ENCODE data around the gene SBF2. TPM values are rescaled to one million over a fixed set of nuclear protein-coding genes. Genes with fewer than 3 reads are reported as not detected.

SBF2 gene
- total and polyA plus RNA-seq, 5 donors = 10.8 to 32.2 (median 22.3) TPM

- H3K9me3 ChIP-seq (ENCODE audit: control insufficient read depth, low read length) = no peaks in the 10 kb centered on the region
- no peak for DNase-seq
- H3K27me3 ChIP-seq (ENCODE audit: control insufficient read depth, insufficient read depth) = no peaks in the 10 kb centered on the region
- no peak for ATAC-seq
- 73% methylated on average over 1 of the region's 1 CpG for WGBS
- H3K27ac ChIP-seq (ENCODE audit: low read length) = no peak overlapping the region
- intact Hi-C loops (cut with DNase I) = no loop called here
- H3K4me3 ChIP-seq (ENCODE audit: low read length) = no peak overlapping the region
- H3K4me1 ChIP-seq (ENCODE audit: control insufficient read depth, insufficient read depth, low read length) = peaks cover 5% of the 10 kb centered on the region
These were observed 440.0 kb downstream of the SBF2 start for GRCh38 chr11:9853929-9854552.

- Histone ChIP-seq H3K27ac (ENCODE audit: low read length) (no peak overlapping the region), H3K4me1 (ENCODE audit: control insufficient read depth, insufficient read depth, low read length) (no peaks in the 10 kb centered on the region), H3K27me3 (ENCODE audit: control insufficient read depth, insufficient read depth) (no peaks in the 10 kb centered on the region), H3K9me3 (ENCODE audit: control insufficient read depth, low read length) (no peaks in the 10 kb centered on the region), H3K4me3 (ENCODE audit: low read length) (no peak overlapping the region)
- no peak for DNase-seq
- 72% methylated on average over 2 of the region's 2 CpGs for WGBS
- intact Hi-C loops (cut with DNase I) = no loop called here
- no peak for ATAC-seq
These were observed 441.6 kb downstream of the SBF2 start for GRCh38 chr11:9852465-9852864.

- no peaks in the 10 kb centered on the region for H3K4me1 ChIP-seq (ENCODE audit: control insufficient read depth, insufficient read depth, low read length)
- H3K27ac ChIP-seq (ENCODE audit: low read length) = no peak overlapping the region
- H3K27me3 ChIP-seq (ENCODE audit: control insufficient read depth, insufficient read depth) = no peaks in the 10 kb centered on the region
- 62% methylated on average over 4 of the region's 4 CpGs for WGBS
- ATAC-seq (no peak), DNase-seq (no peak)
- H3K9me3 ChIP-seq (ENCODE audit: control insufficient read depth, low read length) = no peaks in the 10 kb centered on the region
- H3K4me3 ChIP-seq (ENCODE audit: low read length) = no peak overlapping the region
- intact Hi-C loops (cut with DNase I) = no loop called here
These were observed 442.7 kb downstream of the SBF2 start for GRCh38 chr11:9851366-9851765.

- intact Hi-C loops (cut with DNase I) = no loop called here
- H3K27ac ChIP-seq (ENCODE audit: low read length) = no peak overlapping the region
- H3K27me3 ChIP-seq (ENCODE audit: control insufficient read depth, insufficient read depth) = no peaks in the 10 kb centered on the region
- DNase-seq (no peak), ATAC-seq (no peak)
- H3K9me3 ChIP-seq (ENCODE audit: control insufficient read depth, low read length) = no peaks in the 10 kb centered on the region
- WGBS = 100% methylated on average over 1 of the region's 1 CpG
- H3K4me1 ChIP-seq (ENCODE audit: control insufficient read depth, insufficient read depth, low read length) = no peaks in the 10 kb centered on the region
- H3K4me3 ChIP-seq (ENCODE audit: low read length) = no peak overlapping the region
These were observed 443.7 kb downstream of the SBF2 start for GRCh38 chr11:9850224-9850895.

- Histone ChIP-seq H3K4me1 (ENCODE audit: control insufficient read depth, insufficient read depth, low read length) (no peaks in the 10 kb centered on the region), H3K27me3 (ENCODE audit: control insufficient read depth, insufficient read depth) (no peaks in the 10 kb centered on the region), H3K9me3 (ENCODE audit: control insufficient read depth, low read length) (no peaks in the 10 kb centered on the region), H3K27ac (ENCODE audit: low read length) (no peak overlapping the region), H3K4me3 (ENCODE audit: low read length) (no peak overlapping the region)
- DNase-seq (no peak), ATAC-seq (no peak)
- 92% methylated on average over 1 of the region's 1 CpG for WGBS
- intact Hi-C loops (cut with DNase I) = no loop called here
These were observed 444.6 kb downstream of the SBF2 start for GRCh38 chr11:9849389-9849788.

- intact Hi-C loops (cut with DNase I) = no loop called here
- no peak for ATAC-seq
- WGBS = 77% methylated on average over 3 of the region's 3 CpGs
These were observed 446.4 kb downstream of the SBF2 start for GRCh38 chr11:9847636-9848035.

GRCh38 chr11:9842923-9843322, 451.1 kb downstream of the SBF2 start:
- Histone ChIP-seq H3K9me3 (ENCODE audit: control insufficient read depth, low read length) (no peaks in the 10 kb centered on the region), H3K4me1 (ENCODE audit: control insufficient read depth, insufficient read depth, low read length) (no peaks in the 10 kb centered on the region), H3K27ac (ENCODE audit: low read length) (no peak overlapping the region), H3K27me3 (ENCODE audit: control insufficient read depth, insufficient read depth) (no peaks in the 10 kb centered on the region), H3K4me3 (ENCODE audit: low read length) (no peak overlapping the region)
- ATAC-seq (no peak), DNase-seq (no peak)
- 87% methylated on average over 2 of the region's 2 CpGs for WGBS
- intact Hi-C loops (cut with DNase I) = no loop called here

More at GRCh38 chr11:9847636-9848035, 446.4 kb downstream of the SBF2 start:
- Histone ChIP-seq H3K27ac (ENCODE audit: low read length) (no peak overlapping the region), H3K9me3 (ENCODE audit: control insufficient read depth, low read length) (no peaks in the 10 kb centered on the region), H3K27me3 (ENCODE audit: control insufficient read depth, insufficient read depth) (no peaks in the 10 kb centered on the region), H3K4me1 (ENCODE audit: control insufficient read depth, insufficient read depth, low read length) (no peaks in the 10 kb centered on the region), H3K4me3 (ENCODE audit: low read length) (no peak overlapping the region)
- no peak for DNase-seq

- H3K4me3 ChIP-seq (ENCODE audit: low read length) = no peak overlapping the region
- no peaks in the 10 kb centered on the region for H3K4me1 ChIP-seq (ENCODE audit: control insufficient read depth, insufficient read depth, low read length)
- H3K9me3 ChIP-seq (ENCODE audit: control insufficient read depth, low read length) = no peaks in the 10 kb centered on the region
- no peaks in the 10 kb centered on the region for H3K27me3 ChIP-seq (ENCODE audit: control insufficient read depth, insufficient read depth)
- no peak overlapping the region for H3K27ac ChIP-seq (ENCODE audit: low read length)
- DNase-seq (no peak), ATAC-seq (no peak)
- intact Hi-C loops (cut with DNase I) = no loop called here
- 62% methylated on average over 1 of the region's 1 CpG for WGBS
These were observed 453.5 kb downstream of the SBF2 start for GRCh38 chr11:9840460-9841004.

GRCh38 chr11:9839550-9839949, 454.5 kb downstream of the SBF2 start:
- Histone ChIP-seq H3K27me3 (ENCODE audit: control insufficient read depth, insufficient read depth) (no peaks in the 10 kb centered on the region), H3K9me3 (ENCODE audit: control insufficient read depth, low read length) (no peaks in the 10 kb centered on the region), H3K27ac (ENCODE audit: low read length) (no peak overlapping the region), H3K4me3 (ENCODE audit: low read length) (no peak overlapping the region), H3K4me1 (ENCODE audit: control insufficient read depth, insufficient read depth, low read length) (no peaks in the 10 kb centered on the region)
- intact Hi-C loops (cut with DNase I) = no loop called here
- DNase-seq (no peak), ATAC-seq (no peak)
- WGBS = 98% methylated on average over 4 of the region's 4 CpGs

GRCh38 chr11:9838961-9839360, 455.1 kb downstream of the SBF2 start:
- intact Hi-C loops (cut with DNase I) = no loop called here
- WGBS = 96% methylated on average over 2 of the region's 2 CpGs
- no peak overlapping the region for H3K27ac ChIP-seq (ENCODE audit: low read length)
- ATAC-seq (no peak), DNase-seq (no peak)
- no peaks in the 10 kb centered on the region for H3K4me1 ChIP-seq (ENCODE audit: control insufficient read depth, insufficient read depth, low read length)
- no peaks in the 10 kb centered on the region for H3K27me3 ChIP-seq (ENCODE audit: control insufficient read depth, insufficient read depth)
- no peak overlapping the region for H3K4me3 ChIP-seq (ENCODE audit: low read length)
- H3K9me3 ChIP-seq (ENCODE audit: control insufficient read depth, low read length) = no peaks in the 10 kb centered on the region

GRCh38 chr11:9838229-9838628, 455.8 kb downstream of the SBF2 start:
- WGBS = 77% methylated on average over 2 of the region's 2 CpGs
- Histone ChIP-seq H3K4me3 (ENCODE audit: low read length) (no peak overlapping the region), H3K27ac (ENCODE audit: low read length) (no peak overlapping the region), H3K4me1 (ENCODE audit: control insufficient read depth, insufficient read depth, low read length) (no peaks in the 10 kb centered on the region), H3K9me3 (ENCODE audit: control insufficient read depth, low read length) (no peaks in the 10 kb centered on the region), H3K27me3 (ENCODE audit: control insufficient read depth, insufficient read depth) (no peaks in the 10 kb centered on the region)
- intact Hi-C loops (cut with DNase I) = no loop called here
- ATAC-seq (no peak), DNase-seq (no peak)

Data from right cardiac atrium (tissue), 5 donors.